ENCODE results near the gene PFDN6. TPM values are rescaled to one million over a fixed set of nuclear protein-coding genes. Genes with fewer than 3 reads are reported as not detected.

Gene PFDN6
- total and polyA plus RNA-seq, 2 of the 13 experiments (the other 11 are each of a cell fraction or from before 2014, with no cell fraction given): 75.5 to 87.0 TPM

GRCh38 chr6:33320315-33321181 lies 31.1 kb downstream of the PFDN6 start:
- Histone ChIP-seq H4K20me1 (ENCODE audit: insufficient read depth, low read length) (peaks cover 3% of the 10 kb centered on the region; the same call in 1 of the 2 replicates), H2AFZ (ENCODE audit: low read length) (no peak overlapping the region), H3K79me2 (ENCODE audit: insufficient read depth, low read length) (peaks cover 22% of the 10 kb centered on the region), H3K27me3 (ENCODE audit: control insufficient read depth in 1 of 2, insufficient read depth in 2 of 2, low read length in 2 of 2) (no peaks in the 10 kb centered on the region; a peak in 2 of 5 replicates), H3K27ac (ENCODE audit: extremely low read length, insufficient read depth, low read length) (no peak overlapping the region), H3K9ac (ENCODE audit: insufficient read depth, low read depth, low read length) (no peak overlapping the region), H3K4me3 (replicated peaks in 1 of 3; ENCODE audit: insufficient read depth in 1 of 3, low read depth in 2 of 3, low read length in 3 of 3) (no peak overlapping the region), H3K36me3 (replicated peaks in 1 of 2; ENCODE audit: control insufficient read depth in 1 of 2, insufficient read depth in 2 of 2, low read length in 2 of 2) (peaks cover 5 to 31% of the 10 kb centered on the region in 2 experiments), H3K4me1 (ENCODE audit: insufficient read depth, low read length) (peaks cover 57% of the 10 kb centered on the region), H3K4me2 (ENCODE audit: low read depth, low read length) (peak overlapping the region; percentile 93; the same call in 1 of the 2 replicates), H3K9me3 (ENCODE audit: low read length) (no peaks in the 10 kb centered on the region)
- ATAC-seq: no peak
- in situ Hi-C loops (cut with HindIII; ENCODE audit: extremely low pct_ligation_motif_present, low pct_unique_long_range_greater_than_20kb): no loop called here
- no peak for FAIRE-seq
- no TSS peak for BruUV-seq (replicated peaks)
- POLR2A ChIA-PET: interaction anchor here (0.9 to 3.9 kb wide), 2 partner anchors 20 to 121 kb away, joined by 3 to 57 read pairs; partner anchors contain the start of gene RGL2
- CTCF ChIA-PET (ENCODE audit: low intra/inter-chr PET ratio, low total read pairs): no interaction called here
- intact Hi-C loops (cut with micrococcal nuclease; ENCODE audit: unreplicated experiment): no loop called here
- WGBS (ENCODE audit: low lambda C conversion rate): 95% methylated on average over 29 of the region's 32 CpGs
- no peak for TF ChIP-seq FOSL2 (CRISPR knock-in tag; IDR thresholded peaks at IDR 0.05)
- TF ChIP-seq ATF7 (IDR thresholded peaks at IDR 0.05): peak; percentile 65
- no peak for TF ChIP-seq ATF7 (CRISPR knock-in tag; IDR thresholded peaks at IDR 0.05)
- TF ChIP-seq, protein P1, sequence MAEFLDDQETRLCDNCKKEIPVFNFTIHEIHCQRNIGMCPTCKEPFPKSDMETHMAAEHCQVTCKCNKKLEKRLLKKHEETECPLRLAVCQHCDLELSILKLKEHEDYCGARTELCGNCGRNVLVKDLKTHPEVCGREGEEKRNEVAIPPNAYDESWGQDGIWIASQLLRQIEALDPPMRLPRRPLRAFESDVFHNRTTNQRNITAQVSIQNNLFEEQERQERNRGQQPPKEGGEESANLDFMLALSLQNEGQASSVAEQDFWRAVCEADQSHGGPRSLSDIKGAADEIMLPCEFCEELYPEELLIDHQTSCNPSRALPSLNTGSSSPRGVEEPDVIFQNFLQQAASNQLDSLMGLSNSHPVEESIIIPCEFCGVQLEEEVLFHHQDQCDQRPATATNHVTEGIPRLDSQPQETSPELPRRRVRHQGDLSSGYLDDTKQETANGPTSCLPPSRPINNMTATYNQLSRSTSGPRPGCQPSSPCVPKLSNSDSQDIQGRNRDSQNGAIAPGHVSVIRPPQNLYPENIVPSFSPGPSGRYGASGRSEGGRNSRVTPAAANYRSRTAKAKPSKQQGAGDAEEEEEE (CRISPR knock-in tag; IDR thresholded peaks at IDR 0.05; ENCODE audit: borderline replicate concordance): no peak
- TF ChIP-seq, protein P2, sequence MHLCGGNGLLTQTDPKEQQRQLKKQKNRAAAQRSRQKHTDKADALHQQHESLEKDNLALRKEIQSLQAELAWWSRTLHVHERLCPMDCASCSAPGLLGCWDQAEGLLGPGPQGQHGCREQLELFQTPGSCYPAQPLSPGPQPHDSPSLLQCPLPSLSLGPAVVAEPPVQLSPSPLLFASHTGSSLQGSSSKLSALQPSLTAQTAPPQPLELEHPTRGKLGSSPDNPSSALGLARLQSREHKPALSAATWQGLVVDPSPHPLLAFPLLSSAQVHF (CRISPR knock-in tag; IDR thresholded peaks at IDR 0.05): no peak
- no peak for DNase-seq (ENCODE audit: low spot score)
